HG02884 (cell line): Measurements from ENCODE around the gene ALDH3B1.

Source experiments
- ATAC-seq: cut with Tn5 transposase; IDR thresholded peaks from one replicate; pipeline ENCODE4 v1.9.1; 2021; ENCODE audit warnings: mild to moderate bottlenecking, moderate library complexity; ENCODE audit not compliant: unreplicated experiment

The ALDH3B1 gene

DNA sequence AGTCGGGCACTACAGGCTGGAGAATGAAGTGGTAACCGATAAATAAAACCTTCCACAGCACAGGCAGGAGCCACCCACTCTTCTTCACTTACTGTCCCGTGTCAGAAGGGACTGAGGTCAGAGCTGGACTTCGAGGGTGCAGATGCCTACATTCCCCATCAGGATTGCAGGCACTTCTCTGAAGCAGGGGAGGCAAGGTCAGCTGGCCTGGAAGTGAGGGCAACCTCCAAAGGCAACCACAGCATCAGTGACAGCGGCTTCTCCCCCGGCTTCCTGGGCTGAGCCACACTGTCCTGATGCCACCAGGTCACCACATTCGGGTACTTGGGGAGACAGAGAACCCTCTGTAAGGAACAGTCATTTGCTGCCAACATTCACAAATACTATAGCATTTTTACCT is 51.4 kb downstream of the ALDH3B1 start:
- ATAC-seq, result no peak

DNA sequence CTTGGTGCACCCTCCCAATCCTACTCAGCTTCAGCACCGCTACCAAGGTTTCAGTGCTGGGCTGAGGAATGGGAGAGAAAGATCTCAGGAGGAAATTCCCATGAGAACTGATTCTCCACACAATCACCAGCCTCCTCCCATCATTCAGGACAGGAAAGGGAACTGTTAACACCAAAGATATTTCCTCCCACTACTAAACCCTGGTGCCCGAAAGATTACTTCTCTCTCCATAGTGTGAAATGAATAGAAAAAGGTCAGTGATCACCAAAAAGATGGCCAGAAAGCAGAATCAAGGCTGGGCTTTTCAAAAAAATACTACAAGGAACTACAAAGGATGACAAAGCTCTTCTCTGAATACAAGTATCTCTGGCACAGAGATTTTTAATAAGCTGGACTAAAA is 54.8 kb downstream of the ALDH3B1 start:
- ATAC-seq, result no peak

DNA sequence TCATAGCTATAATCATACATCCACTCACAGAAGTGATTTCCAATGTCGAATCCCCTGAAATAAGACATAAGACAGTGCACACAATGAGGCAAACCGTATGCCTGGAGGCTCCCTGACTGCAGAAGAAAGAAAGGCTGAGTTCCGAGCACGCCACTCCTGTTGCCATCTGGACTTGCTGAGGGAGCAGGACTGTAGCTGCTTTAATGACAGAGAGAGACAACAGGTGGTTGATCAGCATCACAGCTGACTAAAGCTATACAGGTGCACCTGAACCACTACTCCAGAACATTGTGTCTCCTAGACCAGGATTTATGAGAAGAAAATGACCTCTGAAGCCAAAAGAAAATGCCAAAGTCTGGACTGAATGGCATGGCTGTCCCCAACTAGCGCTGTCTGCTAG is 55.7 kb downstream of the ALDH3B1 start:
- ATAC-seq, result no peak

DNA sequence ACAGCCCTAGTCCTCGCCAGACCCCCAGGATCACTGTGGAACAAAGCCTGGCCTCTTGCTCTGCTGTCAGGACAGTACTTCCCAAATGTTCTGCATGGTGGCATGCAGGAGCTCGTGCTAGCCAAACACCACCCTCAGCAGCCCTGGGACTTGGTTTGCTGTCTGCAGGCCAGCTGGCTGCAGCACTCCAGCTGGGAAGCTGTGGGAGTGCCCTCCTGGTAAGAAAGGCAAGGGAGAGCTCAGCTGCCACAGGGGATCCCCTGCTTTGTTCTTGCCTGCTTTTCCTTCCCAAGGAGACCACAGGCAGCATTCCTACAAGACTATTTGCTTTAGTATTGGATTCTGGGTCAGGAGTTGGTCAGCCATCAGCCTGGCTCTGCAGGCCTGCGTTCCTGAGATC is 56.6 kb downstream of the ALDH3B1 start:
- ATAC-seq, result no peak

DNA sequence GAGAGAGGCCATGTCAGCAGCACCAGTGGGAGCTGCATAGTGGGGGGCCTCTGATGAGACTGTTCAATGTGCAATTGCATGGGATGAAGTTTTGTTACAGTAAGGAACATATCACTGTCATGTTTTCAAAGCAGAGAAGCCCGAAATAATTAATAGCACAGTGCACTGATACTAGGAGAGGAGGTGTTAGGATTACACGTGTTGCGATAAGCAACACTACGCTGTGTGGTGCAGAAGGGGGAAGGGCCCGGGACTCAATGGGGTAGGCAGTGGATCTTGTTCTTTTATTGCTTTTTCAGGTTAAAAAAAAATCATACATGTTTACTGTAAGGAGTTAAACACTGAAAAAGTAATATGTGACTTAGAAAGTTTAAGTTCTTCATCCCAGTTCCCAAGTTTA is 57.9 kb downstream of the ALDH3B1 start:
- ATAC-seq, result no peak

DNA sequence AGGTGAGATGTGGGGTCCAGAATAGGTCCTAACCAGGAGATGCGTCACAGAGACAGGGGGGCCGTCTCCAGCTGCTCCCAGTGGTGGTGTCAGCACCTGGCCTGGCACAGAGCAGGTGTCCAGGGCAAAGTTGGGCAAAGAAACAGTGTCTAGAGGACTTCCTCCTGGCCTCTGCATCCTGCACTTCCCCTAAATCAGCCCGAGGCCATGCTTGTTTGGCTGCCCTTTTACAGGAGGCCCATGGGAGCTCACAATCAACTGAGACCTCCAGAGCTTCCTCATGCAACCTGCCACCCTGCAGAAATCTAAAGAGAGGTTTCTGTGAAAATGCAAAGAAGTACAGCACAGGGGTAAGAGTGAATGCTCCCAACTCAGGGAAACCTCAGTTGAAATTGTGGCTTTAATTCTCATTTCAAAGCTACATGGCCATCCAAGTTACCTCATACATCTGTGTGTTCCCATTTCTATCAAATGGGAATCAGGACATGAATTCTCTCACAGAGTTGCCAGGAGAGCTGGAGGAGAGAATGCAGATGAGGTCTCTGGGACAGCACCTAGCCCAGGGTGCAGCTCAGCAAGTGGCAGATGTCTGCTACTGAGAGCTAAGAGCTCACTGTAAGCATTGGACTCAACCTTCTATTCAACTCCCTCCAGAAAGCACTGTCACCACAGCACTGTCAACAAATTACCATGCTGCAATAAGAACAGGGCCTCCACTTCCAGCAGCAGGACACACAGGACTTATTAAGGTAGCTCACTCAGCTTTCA is 61.3 kb downstream of the ALDH3B1 start:
- no peak for ATAC-seq

DNA sequence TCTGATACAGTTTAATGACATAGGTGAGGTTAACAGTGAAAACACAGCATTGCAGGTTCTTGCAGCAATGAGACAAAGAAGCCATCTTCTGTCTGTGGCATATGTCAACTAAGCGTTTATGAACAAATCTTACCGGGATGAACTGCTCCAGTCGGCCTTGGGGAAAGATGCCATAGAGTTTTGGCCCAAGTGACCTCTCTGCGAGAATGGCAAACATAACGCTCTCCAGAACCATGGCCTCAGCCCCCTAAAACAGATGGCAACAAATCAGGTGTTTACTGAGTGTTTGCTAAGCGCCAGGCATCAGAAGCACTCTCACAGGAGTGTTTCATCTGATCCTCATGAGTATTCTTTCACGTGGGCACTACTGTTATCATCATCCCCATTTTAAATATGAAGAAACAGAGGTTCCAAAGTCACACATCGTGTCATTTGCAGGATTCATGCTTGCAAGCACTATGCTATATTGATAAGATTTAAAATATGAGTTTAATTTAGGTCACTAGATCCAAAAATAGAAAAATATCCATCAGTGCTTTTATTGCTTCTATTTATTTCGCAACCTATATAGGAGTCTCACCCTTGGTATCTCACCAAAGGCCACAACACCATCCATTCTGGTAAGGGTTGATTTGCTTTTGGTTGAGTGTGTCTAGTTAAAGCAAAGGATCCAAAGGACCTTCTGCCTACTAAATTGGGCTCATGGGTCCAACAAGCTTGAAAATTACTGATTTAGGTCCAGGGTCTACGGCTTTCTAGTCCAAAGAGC is 64.6 kb downstream of the ALDH3B1 start:
- ATAC-seq, result no peak

DNA sequence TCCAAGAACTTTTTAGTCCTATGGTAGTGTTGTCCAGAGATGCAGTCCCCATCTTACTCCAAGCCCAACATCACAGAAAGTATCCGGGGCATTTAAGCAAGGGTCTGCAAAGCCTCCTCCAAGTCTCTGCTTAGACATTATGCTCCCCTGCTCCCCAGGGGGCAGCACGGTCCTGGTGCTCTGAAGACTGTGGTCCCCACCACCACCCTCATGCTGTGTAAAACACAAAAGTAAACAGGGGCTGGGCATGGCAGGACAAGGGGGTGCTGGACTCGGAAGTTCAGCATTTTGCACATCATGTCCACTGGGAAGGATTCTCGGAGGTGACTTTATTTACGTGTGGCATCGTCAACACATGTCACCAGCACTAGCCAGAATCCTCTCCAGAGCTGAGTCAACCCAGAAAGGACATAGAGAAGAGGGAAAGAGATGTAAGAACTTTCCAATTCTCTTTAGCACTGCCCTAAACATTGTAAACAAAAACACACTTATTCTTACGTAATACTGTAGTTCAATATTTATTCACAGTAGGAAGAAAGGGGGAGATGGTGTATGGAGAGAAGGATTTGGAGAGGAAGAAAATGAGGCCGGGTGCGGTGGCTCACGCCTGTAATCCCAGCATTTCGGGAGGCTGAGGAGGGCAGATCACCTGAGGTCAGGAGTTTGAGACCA is 66.4 kb downstream of the ALDH3B1 start:
- ATAC-seq, result no peak

DNA sequence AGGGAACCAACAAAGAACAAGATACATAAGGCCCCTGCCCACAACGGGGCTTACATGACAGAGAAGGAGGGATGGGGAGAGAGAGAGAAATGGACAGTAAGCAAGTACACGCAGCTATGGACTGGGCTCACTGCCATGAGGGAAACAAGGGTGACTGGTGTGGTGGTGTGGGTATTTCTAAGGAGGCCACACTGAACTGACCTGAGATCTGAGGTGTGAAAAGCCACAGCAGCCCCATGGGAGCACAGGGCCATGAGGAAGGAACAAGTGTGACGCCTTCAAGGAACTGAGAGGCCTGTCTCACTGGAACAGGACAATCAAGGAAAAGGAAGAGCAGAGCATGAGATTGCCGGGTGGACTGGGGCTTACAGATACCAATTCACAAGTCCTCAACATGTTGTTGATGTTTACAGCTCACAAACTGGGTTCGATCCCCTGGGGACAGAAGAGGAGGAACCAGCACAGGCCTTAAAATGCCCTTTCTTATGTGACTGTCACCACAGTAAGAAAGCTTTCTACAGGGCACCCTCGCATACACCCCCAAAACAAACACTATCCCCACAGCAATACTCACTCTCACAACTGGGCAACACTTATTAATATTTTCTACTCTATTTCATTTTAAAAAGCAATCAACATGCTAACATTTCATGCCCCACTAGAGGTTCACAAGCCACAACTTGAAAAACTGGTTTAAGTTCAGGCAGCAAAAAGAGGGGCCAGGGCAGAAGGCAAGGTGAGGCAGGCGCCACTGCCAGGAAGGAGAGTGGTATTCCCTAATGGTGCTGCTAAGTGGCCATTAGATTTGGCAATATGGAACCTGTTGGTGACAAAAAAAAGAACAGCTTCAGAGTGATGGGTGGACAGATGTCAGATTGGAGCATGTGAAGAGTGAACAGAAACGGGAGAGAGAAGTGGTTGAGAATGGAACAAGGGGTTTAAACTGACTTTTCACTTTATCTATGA is 67.8 kb downstream of the ALDH3B1 start:
- no peak for ATAC-seq
